Gastrocnemius medialis (tissue), 4 donors: Measurements from ENCODE around the gene ZCCHC24. TPM values are rescaled to one million over a fixed set of nuclear protein-coding genes. Genes with fewer than 3 reads are reported as not detected.
A peak's percentile ranks its signal among the peaks of the same experiment; 100 is the strongest.

Experiments used
- ATAC-seq, 2 donors: fragments of 150-250 bp; one replicate each; pipeline ENCODE4 v1.9.1; 2016
- DNase-seq, 2 donors: peaks; one replicate each; pipeline ENCODE4 v3.0.0-alpha.2; 2019
- H3K27ac ChIP-seq, 4 donors: fragments of 200-600 bp; sonication (generic); 1 replicate in 1 of 4; 2 replicates in 3 of 4; pipeline ENCODE4 v1.5.1; 2016 to 2018; ENCODE audit warnings: mild to moderate bottlenecking in 2 of 4, moderate library complexity in 1 of 4
- H3K27me3 ChIP-seq, 3 donors: fragments of 200-600 bp; sonication (generic) in 2 of 3; 1 replicate in 1 of 3; 2 replicates in 2 of 3; pipeline versions ENCODE4 v1.5.1 to v1.6.0; 2016 to 2019; ENCODE audit warnings: mild to moderate bottlenecking in 1 of 3, moderate library complexity in 1 of 3
- H3K36me3 ChIP-seq, 2 donors: fragments of 200-600 bp; sonication (generic) in 1 of 2; one replicate each; pipeline ENCODE4 v1.5.1; 2017 to 2018
- H3K4me1 ChIP-seq, 2 donors: fragments of 200-600 bp; sonication (generic) in 1 of 2; one replicate each; pipeline ENCODE4 v1.5.1; 2016 to 2017; ENCODE audit warnings: mild to moderate bottlenecking in 2 of 2
- H3K4me3 ChIP-seq, 4 donors: fragments of 200-600 bp; sonication (generic) in 3 of 4; 1 replicate in 1 of 4; 2 replicates in 3 of 4; pipeline ENCODE4 v1.5.1; 2016 to 2019; ENCODE audit warnings: mild to moderate bottlenecking in 2 of 4
- H3K9me3 ChIP-seq, 3 donors: fragments of 200-600 bp; sonication (generic) in 2 of 3; 1 replicate in 1 of 3; 2 replicates in 2 of 3; pipeline ENCODE4 v1.5.1; 2016 to 2019
- CTCF ChIP-seq, 5 experiments: fragments of 450-650 bp in 3 of 5; fragments of 200-600 bp in 2 of 5; sonication (generic) in 2 of 5; IDR thresholded peaks in 4 of 5; conservative IDR thresholded peaks in 1 of 5; 1 replicate in 4 of 5; 2 replicates in 1 of 5; pipeline ENCODE4 v1.5.1; 2016 to 2019; ENCODE audit warnings: antibody characterized with exemption in 5 of 5, mild to moderate bottlenecking in 3 of 5, moderate library complexity in 3 of 5
- POLR2A ChIP-seq, 2 donors: fragments of 450-650 bp; IDR thresholded peaks; one replicate each; pipeline ENCODE4 v1.6.1; 2017; ENCODE audit warnings: antibody characterized with exemption in 2 of 2, mild to moderate bottlenecking in 2 of 2, moderate library complexity in 2 of 2
- in situ Hi-C, 4 donors: fragments of 200-750 bp; cut with MboI; loops; one replicate each; pipeline versions ENCODE4 v1.15.0 to v1.8.0; 2017; ENCODE audit warnings: low sequenced_read_pairs in 4 of 4
- intact Hi-C: fragments of 100-400 bp; cut with DNase I; formaldehyde crosslinking; loops from one replicate; pipeline ENCODE4 v1.15.1; 2023; ENCODE audit warnings: low total_unique reads
- total RNA-seq, 4 donors: library from RNA; depleted of rRNA; stranded (reverse); fragments of >200 nt; gene quantifications; one replicate each; pipeline versions ENCODE4 v1.1.0 to v1.2.3, GENCODE V29; 2016

ZCCHC24 gene
- total RNA-seq, 4 donors from 2014 or later = 59.6 to 122 (median 84.5) TPM

DNA sequence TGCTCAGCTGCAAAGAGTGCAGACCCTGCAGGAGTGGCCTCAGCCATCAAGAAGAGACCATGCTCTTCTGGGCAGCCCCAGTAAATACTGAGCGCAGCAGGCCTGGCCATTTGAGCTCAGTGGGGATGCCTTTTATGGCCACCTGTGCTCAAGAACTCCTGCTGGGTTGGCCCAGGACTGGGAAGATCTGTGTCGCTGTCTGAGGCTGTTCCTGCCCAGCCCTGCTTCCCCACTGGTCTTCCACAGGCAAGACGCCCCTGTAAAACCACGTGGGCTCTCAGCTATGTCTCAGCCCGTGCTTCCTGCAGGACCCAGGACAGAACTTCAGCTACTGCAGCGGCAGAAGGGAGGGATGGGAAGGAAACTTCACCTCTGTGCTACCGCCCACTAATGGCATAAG, 108.7 kb downstream of the ZCCHC24 start:
- Histone ChIP-seq H3K36me3 (no peaks in the 10 kb centered on the region), H3K9me3 (no peaks in the 10 kb centered on the region), H3K27me3 (no peaks in the 10 kb centered on the region), H3K27ac (no peak overlapping the region), H3K4me1 (peaks cover 0 to 4% of the 10 kb centered on the region in 2 donors), H3K4me3 (no peak overlapping the region)
- DNase-seq (no peak), ATAC-seq (no peak)
- TF ChIP-seq CTCF (IDR thresholded peaks at IDR 0.05 in 4 of 5, conservative IDR thresholded peaks at IDR 0.05 in 1 of 5) (no peak), POLR2A (IDR thresholded peaks at IDR 0.05) (no peak)
- intact Hi-C loops (no loop called here), in situ Hi-C loops (no loop called here)

- peaks cover 0 to 4% of the 10 kb centered on the region in 2 donors for H3K4me1 ChIP-seq
- in situ Hi-C loops (no loop called here), intact Hi-C loops (no loop called here)
- TF ChIP-seq CTCF (IDR thresholded peaks at IDR 0.05 in 4 of 5, conservative IDR thresholded peaks at IDR 0.05 in 1 of 5) (no peak), POLR2A (IDR thresholded peaks at IDR 0.05) (no peak)
- no peaks in the 10 kb centered on the region for H3K9me3 ChIP-seq
- peak overlapping the region in 2 of 4 donors; percentile 1 to 29 for H3K27ac ChIP-seq
- DNase-seq (no peak), ATAC-seq (no peak)
- no peaks in the 10 kb centered on the region for H3K27me3 ChIP-seq
- H3K4me3 ChIP-seq = no peak overlapping the region
- H3K36me3 ChIP-seq = no peaks in the 10 kb centered on the region
Observed at GRCh38 chr10:79336276-79336675, 109.1 kb downstream of the ZCCHC24 start.

- intact Hi-C loops (no loop called here), in situ Hi-C loops (no loop called here)
- peak in 1 of 2 donors; percentile 71 for ATAC-seq
- Histone ChIP-seq H3K36me3 (no peaks in the 10 kb centered on the region), H3K4me1 (peaks cover 0 to 4% of the 10 kb centered on the region in 2 donors), H3K27ac (peak overlapping the region in 2 of 4 donors; percentile 1 to 29), H3K4me3 (no peak overlapping the region), H3K27me3 (no peaks in the 10 kb centered on the region), H3K9me3 (no peaks in the 10 kb centered on the region)
- peak in 1 of 2 donors; percentile 61 for DNase-seq
- no peak for TF ChIP-seq CTCF (IDR thresholded peaks at IDR 0.05 in 4 of 5, conservative IDR thresholded peaks at IDR 0.05 in 1 of 5)
- no peak for TF ChIP-seq POLR2A (IDR thresholded peaks at IDR 0.05)
Observed at GRCh38 chr10:79335470-79336235, 109.8 kb downstream of the ZCCHC24 start.

GRCh38 chr10:79335094-79335469, 110.3 kb downstream of the ZCCHC24 start:
- Histone ChIP-seq H3K4me3 (no peak overlapping the region), H3K36me3 (no peaks in the 10 kb centered on the region), H3K27ac (peak overlapping the region in 1 of 4 donors; percentile 1), H3K9me3 (no peaks in the 10 kb centered on the region), H3K4me1 (peaks cover 0 to 4% of the 10 kb centered on the region in 2 donors), H3K27me3 (no peaks in the 10 kb centered on the region)
- no peak for DNase-seq
- intact Hi-C loops = no loop called here
- TF ChIP-seq CTCF (IDR thresholded peaks at IDR 0.05 in 4 of 5, conservative IDR thresholded peaks at IDR 0.05 in 1 of 5) (no peak), POLR2A (IDR thresholded peaks at IDR 0.05) (no peak)
- in situ Hi-C loops = no loop called here
- ATAC-seq = no peak
